DND-41 (cell line): Measurements from ENCODE around the gene BZW2.
"Not testable (repeated sequence)": the region's sequence is repeated elsewhere in the genome, so short reads cannot be mapped to it uniquely, and the experiment has no call there.

ENCODE experiments used
- CTCF ChIP-seq: IDR thresholded peaks from 2 replicates; pipeline ENCODE4 v1.5.1; 2012; ENCODE audit warnings: borderline replicate concordance, low read length, moderate library complexity, mild to moderate bottlenecking; ENCODE audit not compliant: poor library complexity, severe bottlenecking; ENCODE audit errors: extremely low read depth
- EZH2 ChIP-seq: IDR thresholded peaks from 3 replicates; pipeline ENCODE4 v1.6.1; 2012; ENCODE audit warnings: borderline replicate concordance, low read depth, mild to moderate bottlenecking, moderate library complexity, low read length, inconsistent platforms; ENCODE audit not compliant: severe bottlenecking

GRCh38 chr7:16659854-16660497 is 14.0 kb downstream of the BZW2 start:
- not testable (repeated sequence) for TF ChIP-seq EZH2, CTCF
